GM21737 (cell line): ENCODE data around the gene ATF7.
"Not testable (repeated sequence)": the region's sequence is repeated elsewhere in the genome, so short reads cannot be mapped to it uniquely, and the experiment has no call there.

Source experiments
- ATAC-seq: cut with Tn5 transposase; IDR thresholded peaks from one replicate; pipeline ENCODE4 v1.9.1; 2021; ENCODE audit warnings: mild to moderate bottlenecking, moderate library complexity; ENCODE audit not compliant: unreplicated experiment

Gene ATF7

GRCh38 chr12:53599579-53599978 is 26.6 kb downstream of the ATF7 start:
- no peak for ATAC-seq

- not testable (repeated sequence) for ATAC-seq
Observed at GRCh38 chr12:53598971-53599370, 27.2 kb downstream of the ATF7 start.

DNA sequence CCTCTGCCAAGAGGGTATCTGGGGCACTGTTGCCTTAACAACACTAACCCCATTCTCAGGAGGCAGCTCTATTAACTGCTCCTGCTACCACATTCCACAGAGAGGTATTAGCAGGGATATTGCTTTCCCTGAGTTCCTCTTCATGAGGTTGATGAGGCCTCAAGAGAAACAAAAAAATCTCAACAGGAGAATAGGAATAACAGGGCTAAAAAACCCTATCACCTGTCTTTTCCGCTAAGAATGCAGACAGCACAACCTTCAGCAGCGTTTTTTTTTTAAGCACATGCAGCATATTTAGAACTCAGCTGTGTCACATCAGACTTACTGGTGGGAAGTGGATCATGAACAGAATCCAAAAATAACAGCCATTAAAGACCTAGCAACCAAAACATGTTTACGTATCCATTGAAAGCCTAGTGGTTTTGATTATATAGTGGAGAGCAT is 29.2 kb downstream of the ATF7 start:
- no peak for ATAC-seq

- no peak for ATAC-seq
Observed at GRCh38 chr12:53594897-53595615, 31.1 kb downstream of the ATF7 start.

DNA sequence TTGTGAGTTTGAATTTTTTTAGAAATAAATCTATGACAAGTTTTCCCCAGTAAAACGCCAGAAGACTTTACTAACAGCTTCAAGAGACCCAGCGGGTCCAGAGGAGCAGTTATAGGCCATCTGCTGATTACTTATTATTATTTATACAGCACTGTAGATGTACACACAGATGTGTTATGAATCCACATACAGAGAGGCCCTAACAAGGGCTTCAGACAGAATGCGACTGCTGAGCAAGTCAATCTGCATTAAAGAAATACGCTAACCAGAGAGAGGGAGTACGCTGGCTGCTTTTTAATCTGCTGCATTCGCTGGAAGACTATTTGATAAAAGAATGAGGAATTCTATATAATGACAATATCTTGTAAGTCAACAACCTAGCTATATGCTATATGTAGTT is 32.5 kb downstream of the ATF7 start:
- no peak for ATAC-seq

DNA sequence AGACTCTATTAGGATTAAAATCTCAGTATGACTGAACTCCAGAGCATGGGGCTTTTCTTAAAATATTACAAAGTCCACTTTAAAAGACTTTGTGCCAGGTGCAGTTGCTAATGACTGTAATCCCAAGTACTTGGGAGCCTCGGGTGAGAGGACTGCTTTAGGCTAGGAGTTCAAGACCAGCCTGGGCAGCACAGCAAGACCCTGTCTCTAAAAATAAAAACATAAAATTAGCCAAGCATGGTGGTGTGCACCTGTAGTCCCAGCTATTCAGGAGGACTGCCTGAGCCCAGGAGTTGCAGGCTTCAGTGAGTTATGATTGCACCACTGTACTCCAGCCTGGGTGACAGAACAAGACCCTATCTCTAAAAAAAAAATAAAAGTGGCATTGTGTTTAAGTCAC is 33.2 kb downstream of the ATF7 start:
- ATAC-seq: no peak

GRCh38 chr12:53592426-53592825 is 33.8 kb downstream of the ATF7 start:
- ATAC-seq: no peak

- ATAC-seq: no peak
Observed at GRCh38 chr12:53591301-53592206, 34.6 kb downstream of the ATF7 start.

- ATAC-seq: no peak
Observed at GRCh38 chr12:53590652-53591051, 35.5 kb downstream of the ATF7 start.

DNA sequence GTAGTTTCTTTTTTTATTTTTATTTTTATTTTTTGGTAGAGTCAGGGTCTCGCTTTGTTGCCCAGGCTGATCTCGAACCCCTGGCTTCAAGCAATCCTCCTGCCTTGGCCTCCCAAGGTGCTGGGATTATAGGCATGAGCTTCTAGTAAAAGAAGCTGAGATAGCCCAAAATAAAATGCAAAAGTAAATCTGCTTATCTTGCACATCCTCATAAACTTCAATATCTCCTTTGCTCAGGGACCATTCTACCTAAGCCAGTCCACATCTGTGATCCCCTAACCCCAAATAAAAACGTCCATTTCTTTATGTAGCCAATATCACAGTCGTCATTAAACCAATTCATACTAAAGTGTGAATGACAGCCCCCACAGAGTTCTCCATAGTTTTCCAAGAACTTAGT is 36.3 kb downstream of the ATF7 start:
- ATAC-seq: no peak

- ATAC-seq: no peak
Observed at GRCh38 chr12:53589423-53589822, 36.8 kb downstream of the ATF7 start.

GRCh38 chr12:53588123-53588522 is 38.1 kb downstream of the ATF7 start:
- no peak for ATAC-seq

DNA sequence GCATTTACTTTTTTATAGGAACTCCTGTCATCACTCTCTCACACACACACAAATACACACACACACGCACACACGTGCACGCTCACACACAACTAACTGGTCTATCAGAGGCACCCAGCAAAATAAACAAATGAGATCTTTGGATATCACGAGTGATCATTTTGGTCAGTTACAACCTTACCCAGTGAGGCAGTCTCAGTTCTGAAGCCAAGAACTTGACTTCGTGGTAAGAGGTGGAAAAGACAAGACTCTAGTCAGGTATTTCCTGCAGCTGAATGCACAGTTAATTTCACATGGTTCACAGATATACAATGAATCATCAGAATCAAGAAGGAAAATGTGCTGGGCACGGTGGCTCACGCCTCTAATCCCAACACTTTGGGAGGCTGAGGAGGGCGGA is 39.4 kb downstream of the ATF7 start:
- no peak for ATAC-seq

GRCh38 chr12:53585448-53586125 is 40.6 kb downstream of the ATF7 start:
- no peak for ATAC-seq

DNA sequence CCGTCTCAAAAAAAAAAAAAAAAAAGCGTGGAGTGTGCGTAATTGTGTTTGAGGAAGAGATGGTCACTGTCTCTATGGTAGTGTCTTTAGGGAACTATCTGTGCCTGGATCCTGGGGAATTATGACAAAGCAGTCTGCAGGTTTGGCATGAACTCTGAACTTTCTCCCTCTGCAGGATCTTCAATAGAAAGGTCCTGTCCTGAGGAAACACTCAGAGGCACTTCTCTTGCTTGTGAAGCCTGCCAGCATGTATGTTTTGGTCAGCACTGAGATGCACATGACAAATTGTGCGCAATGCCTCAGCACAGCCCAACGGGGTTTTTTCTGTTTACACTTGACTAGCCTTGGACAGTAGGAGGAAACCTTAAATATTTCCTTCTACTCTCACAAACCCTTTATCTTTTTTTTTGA is 46.6 kb downstream of the ATF7 start:
- ATAC-seq: peak; percentile 69

GRCh38 chr12:53578783-53579182 is 47.4 kb downstream of the ATF7 start:
- no peak for ATAC-seq

- ATAC-seq: peak; percentile 48
Observed at GRCh38 chr12:53577941-53578352, 48.2 kb downstream of the ATF7 start.

DNA sequence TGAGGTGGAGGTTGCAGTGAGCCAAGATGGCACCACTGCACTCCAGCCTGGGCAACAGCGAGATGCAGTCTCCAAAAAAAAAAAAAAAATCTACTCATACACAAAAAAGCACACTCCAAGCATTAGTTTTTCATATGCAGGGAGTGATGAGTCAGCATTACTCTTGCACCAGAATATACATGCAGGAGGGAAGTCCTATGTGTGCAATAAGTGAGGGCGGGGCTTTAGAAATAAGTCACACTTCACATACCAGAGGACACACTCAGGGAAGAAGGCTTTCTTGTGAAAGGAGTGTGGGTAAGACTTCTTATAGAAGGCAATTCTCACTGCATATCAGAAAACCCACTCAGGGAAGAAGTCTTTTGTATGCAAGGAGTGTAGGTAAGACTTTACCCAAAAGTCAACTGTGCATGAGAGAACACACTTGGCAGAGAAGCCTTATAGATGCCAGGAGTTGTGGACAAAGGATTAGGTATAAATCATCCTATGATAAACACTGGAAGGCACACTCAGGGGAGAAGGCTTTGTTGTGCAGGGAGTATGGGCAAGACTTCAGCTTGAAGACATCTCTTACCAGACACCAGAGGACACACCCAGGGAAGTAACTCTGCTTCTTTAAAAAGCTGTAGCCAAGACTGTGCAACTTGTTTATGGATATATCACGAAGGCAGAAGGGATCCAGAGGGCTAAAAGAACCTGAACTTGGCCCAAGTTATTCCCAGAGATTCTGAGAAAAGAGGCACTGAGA is 50.5 kb downstream of the ATF7 start:
- ATAC-seq: no peak

- ATAC-seq: no peak
Observed at GRCh38 chr12:53572134-53572758, 53.9 kb downstream of the ATF7 start.

GRCh38 chr12:53571295-53571694 is 54.9 kb downstream of the ATF7 start:
- ATAC-seq: no peak
